Measurements from ENCODE around the gene LPIN3.

LPIN3 gene

GRCh38 chr20:41363601-41364000 is 23.0 kb downstream of the LPIN3 start:
- in situ Hi-C loops (cut with MboI; ENCODE audit: low sequenced_read_pairs), result no loop called here

DNA sequence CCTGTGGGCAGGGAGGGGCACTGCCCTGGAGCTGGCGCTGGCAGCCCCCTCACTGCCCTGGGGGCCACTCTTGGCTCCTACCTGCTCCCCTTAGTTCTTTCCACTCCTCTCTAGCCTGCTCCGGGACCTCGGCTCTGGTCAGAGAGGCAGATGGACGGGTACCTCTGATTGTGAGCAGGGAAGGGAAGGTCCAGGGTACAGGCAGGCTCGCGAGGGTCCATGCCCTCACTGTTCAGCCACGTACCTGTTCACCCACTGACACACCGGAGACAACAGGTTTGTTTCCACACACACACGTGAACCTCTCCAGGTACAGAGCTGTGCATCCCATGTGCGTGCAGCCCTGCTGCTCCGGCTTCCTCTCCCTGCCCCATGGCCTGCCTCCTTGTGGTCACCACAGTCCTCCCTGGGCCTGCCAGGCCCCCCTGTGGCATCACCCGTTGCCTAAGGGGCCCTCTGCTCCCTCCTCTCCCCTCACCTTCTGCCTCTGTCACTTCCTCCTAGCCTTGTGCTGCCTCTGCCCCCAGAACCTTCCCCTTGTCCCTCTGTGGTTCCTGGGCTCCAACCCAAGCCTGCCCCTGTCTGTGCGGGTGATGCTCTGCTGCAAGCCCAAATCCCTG is 23.7 kb downstream of the LPIN3 start:
- in situ Hi-C loops (cut with MboI; ENCODE audit: low sequenced_read_pairs), result no loop called here

DNA sequence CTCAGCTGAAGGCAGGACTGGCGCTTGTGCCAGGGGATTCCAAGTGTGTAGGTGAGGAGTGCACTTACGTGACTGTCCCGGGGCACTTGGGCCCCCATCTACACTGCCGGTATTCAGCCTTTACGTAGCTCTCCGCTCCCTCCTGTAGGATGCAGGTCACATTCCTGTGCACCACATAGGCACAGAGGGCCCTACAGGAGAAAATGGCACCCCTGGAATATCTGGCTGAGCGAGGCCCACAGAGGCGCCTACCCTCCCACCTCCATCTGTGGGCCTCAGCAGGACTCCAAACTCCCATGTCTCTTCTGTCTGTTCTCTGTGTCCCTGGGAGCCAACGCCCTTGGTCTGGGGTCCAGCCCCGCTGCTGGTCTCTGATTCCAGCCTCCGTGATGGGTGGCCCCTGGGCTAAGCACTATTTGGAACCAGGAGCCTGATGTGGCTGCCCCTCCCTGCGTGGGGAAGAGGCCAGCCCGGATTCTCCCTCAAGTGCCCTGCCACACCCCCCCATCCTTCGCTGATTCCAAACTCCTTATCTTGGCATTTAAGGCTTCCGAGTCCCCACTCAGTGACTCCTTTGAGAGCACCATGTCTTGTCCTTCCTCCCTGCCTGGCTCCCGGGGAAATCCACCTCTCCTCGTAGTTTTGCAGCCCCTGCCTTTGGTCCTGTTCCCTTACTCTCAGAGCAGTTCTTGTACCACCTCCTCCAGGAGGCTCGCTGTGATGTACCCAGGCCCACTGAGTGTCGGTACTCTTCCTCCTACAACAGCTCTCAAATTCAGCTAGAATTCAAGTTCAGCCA is 24.5 kb downstream of the LPIN3 start:
- in situ Hi-C loops (cut with MboI; ENCODE audit: low sequenced_read_pairs), result no loop called here

GRCh38 chr20:41365777-41366545 is 25.3 kb downstream of the LPIN3 start:
- in situ Hi-C loops (cut with MboI; ENCODE audit: low sequenced_read_pairs), result no loop called here

DNA sequence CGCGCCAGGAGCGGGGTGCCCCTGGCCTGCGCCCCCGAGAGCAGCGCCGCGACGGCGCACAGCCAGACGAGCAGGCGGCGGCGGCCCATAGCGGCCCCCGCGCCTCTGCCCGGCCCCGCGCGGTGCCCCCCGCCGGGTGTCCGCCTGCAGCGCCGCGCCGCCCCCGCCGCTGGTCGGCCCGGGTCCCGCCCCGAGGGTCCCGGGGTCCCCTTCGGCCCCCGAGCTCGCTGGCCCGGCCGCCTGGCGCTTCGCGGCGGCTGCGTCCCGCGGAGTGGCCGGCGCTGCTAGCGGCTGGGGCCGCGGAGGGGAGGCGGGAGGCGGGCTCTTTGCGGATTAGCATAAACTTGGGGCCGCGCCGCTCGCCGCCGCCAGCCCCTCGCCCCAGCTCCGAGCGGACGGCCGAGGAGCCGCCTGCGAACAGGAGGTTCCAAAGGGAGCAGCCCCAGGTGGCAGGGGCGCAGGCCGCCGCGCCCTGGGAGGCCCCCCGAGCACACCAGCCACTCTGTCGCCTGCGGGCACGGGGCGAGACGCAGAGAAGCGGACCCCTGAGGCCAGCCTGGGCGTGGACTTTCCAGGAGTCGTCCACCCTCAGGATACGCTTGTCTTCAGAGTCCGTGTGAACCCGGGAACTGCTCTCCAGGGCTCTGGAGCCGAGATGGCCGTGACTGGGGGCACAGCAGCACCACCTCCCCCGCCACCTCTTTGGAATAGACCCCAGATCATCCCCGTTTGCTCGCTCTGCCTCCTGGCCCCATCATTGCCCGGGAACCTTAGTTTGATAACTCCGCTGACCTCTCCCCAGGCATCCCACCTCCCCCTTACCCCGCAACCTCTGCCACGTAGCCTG is 26.1 kb downstream of the LPIN3 start, which contains the start of gene EMILIN3:
TSS of gene EMILIN3 (minus strand) at position 273 of the 847 bp plus-strand sequence. CDS start at position 89, 184 bp downstream.
- in situ Hi-C loops (cut with MboI; ENCODE audit: low sequenced_read_pairs), result no loop called here

GRCh38 chr20:41367393-41367695 is 26.7 kb downstream of the LPIN3 start:
- in situ Hi-C loops (cut with MboI; ENCODE audit: low sequenced_read_pairs), result no loop called here

- in situ Hi-C loops (cut with MboI; ENCODE audit: low sequenced_read_pairs), result no loop called here
Measured at GRCh38 chr20:41367956-41368355, 27.3 kb downstream of the LPIN3 start.

DNA sequence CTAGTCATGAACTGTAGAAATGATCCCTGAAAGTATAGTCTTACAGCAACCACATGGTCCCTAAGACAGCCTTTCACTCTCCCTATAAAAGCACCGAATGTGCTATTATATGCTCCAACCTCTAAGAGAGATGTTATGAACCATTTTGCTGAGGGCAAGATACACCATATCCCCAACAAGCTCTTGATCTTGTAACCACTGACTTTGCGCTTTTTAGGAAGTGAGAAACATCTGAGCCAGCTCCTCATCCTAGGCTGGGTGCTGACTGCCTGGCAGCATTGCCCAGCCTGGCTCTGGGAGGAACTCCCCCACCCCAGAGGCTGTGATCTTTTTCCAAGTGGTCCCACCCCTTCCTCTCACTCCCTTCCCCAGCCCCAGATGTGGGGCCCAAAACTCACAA is 29.1 kb downstream of the LPIN3 start:
- in situ Hi-C loops (cut with MboI; ENCODE audit: low sequenced_read_pairs), result no loop called here

GRCh38 chr20:41370176-41370575 is 29.6 kb downstream of the LPIN3 start:
- in situ Hi-C loops (cut with MboI; ENCODE audit: low sequenced_read_pairs), result no loop called here

DNA sequence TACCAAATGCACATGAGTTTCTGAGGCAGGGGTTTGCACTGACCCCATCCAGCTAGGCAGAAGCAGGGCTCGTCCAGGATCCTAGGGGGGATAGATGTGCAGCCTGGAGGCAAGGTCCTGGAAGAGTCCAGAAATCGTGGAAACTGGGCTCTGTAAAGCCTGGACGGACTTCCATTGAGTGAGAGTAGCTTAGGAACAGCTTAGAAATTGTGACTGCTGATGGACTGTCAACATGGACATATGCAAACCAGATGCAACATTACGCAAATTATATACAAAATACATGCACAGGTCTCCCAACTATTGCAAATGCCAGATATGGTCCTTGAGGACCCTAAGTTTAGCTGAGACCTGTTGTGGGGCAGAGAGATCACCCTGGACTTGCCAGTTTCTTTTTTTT is 30.8 kb downstream of the LPIN3 start:
- in situ Hi-C loops (cut with MboI; ENCODE audit: low sequenced_read_pairs), result no loop called here

- in situ Hi-C loops (cut with MboI; ENCODE audit: low sequenced_read_pairs), result no loop called here
Measured at GRCh38 chr20:41373251-41373783, 32.7 kb downstream of the LPIN3 start.

DNA sequence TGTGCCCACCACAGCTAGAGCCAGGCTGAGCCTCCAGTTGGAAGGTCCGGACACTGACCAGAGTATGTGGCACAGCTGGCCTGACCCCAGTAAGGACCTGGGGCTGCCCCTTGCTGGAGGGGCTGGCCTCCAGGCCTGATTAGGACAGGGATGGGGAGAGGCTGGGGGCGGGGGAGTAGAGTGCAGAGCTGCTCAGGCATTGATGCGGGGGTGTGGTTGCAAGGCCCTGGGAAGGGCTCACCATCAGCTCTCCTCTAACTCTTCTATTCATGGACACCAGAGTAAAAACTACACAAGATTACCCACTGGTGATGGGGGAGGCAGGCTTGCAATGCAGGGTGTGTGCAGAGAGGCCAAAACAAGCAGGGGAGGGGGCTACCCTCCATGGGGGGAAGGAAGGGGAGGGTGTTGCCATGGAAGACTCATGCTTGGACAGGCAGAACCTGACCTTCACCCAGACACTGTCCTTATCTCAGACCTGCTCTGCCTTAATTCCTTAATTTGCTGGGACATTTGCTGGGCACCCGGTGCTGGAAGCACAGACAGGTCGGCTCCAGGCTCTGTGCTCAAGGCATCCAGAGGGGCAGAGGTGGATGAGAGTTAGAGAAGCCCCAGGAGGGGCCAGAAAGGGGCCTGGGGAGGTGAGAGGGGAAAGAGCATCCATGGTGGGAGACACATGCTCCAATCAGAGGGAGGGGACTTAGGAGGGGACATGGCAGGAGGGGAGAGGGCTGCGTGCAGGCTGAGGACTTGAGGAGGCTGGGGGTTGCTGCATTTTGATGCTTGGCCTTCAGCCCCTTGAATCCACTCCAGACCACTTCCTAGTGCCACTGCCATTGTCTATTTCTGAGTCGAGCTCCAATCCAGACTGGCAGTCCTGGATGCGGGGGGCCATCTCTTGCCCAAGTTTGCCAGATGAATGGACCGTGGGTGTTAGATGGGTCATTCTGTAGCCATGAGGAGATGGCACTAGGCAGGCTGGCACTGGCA is 33.6 kb downstream of the LPIN3 start:
- in situ Hi-C loops (cut with MboI; ENCODE audit: low sequenced_read_pairs), result no loop called here

DNA sequence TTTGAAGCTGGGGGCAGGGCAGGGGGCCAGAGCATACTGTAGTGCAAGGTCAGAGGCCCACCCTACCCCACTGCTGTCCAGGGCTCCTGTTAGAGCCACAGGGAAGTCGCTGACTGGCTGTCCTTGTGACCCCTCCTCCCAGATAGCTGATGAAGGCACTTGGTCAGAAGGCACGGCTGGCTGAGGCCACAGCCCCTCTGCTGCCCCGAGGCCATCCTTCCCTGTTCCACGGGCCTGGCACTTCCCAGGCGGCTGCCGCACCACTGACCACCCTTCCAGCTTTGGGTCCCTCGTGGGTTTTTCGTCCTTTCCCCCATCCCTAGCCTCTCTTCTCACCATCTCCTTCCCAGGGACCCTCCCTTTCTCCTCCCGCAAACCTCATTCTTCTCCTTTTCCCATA is 35.2 kb downstream of the LPIN3 start:
- in situ Hi-C loops (cut with MboI; ENCODE audit: low sequenced_read_pairs), result no loop called here

- in situ Hi-C loops (cut with MboI; ENCODE audit: low sequenced_read_pairs), result no loop called here
Measured at GRCh38 chr20:41376349-41376748, 35.7 kb downstream of the LPIN3 start.

DNA sequence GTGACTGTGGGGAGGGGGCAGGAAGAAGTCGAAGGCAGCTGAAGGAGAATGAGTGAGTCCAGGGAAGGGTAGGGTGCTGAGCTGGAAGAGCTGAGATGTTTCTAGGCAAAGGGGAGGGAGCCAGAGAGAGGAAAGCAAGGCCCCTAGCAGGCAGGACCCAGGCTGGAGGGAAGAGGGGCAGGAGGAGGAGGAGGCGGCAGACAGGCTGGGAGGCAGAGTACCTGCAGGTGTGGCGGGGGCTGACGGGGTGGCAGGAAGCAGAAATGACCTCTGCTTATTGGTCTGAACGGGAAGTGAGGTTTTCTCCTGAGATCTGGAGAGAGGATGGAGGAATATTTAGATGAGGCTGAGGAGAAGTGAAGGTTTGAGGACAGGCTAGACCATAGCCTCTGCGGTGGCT is 36.7 kb downstream of the LPIN3 start:
- in situ Hi-C loops (cut with MboI; ENCODE audit: low sequenced_read_pairs), result no loop called here

DNA sequence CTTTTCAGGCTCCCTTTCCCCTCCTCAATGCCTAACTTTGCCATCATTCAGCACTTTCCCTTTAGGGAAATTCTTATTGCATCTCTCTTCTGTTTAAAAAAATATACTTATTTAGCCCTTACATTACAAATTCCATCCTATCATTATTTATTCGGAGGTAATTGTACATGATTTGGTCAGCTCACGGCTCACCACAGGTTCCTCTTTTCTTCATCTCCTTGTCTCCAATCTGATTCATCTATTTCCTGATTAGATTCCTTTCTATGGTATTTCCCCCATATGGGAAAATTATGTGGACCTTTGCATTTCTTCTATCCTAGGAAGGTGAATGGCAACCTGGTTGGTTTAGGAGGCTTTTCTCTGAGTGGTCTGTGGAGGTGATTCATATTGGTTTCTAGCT is 38.9 kb downstream of the LPIN3 start:
- in situ Hi-C loops (cut with MboI; ENCODE audit: low sequenced_read_pairs), result no loop called here

GRCh38 chr20:41380551-41381193 is 40.1 kb downstream of the LPIN3 start:
- in situ Hi-C loops (cut with MboI; ENCODE audit: low sequenced_read_pairs), result no loop called here

DNA sequence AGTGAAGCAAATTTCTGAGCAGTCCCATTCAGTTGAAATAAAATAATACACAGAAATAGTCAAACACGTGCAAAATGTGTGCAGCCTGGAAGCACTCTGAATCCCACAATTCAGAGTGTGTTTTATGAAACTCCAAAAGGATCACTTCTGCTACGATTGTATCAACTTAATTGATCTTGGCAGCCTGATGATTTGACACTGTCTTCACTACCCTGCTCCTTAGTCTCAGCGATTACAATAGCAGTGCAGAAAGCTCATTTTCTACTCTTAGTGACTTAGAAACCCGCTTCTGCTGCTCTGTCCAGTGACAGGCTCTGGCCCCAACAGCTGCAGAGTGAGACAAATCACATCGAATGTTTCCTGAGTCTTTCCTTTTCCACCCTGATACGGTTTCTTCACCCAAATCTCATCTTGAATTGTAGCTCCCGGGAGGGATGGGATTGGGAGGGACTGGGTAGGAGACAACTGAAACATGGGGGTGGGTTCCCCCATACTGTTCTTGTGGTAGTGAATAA is 42.2 kb downstream of the LPIN3 start:
- in situ Hi-C loops (cut with MboI; ENCODE audit: low sequenced_read_pairs), result no loop called here

Data from hTERT RPE-1 (cell line).